ENCODE data around the gene RASAL2.
"Not testable (repeated sequence)": the region's sequence is repeated elsewhere in the genome, so short reads cannot be mapped to it uniquely, and the experiment has no call there.

Gene RASAL2

GRCh38 chr1:178241057-178241456 lies 147.2 kb downstream of the RASAL2 start:
- no peak for ATAC-seq

GRCh38 chr1:178241837-178242236 lies 147.9 kb downstream of the RASAL2 start:
- no peak for ATAC-seq

GRCh38 chr1:178243119-178243518 lies 149.2 kb downstream of the RASAL2 start:
- no peak for ATAC-seq

- no peak for ATAC-seq
These were observed 150.0 kb downstream of the RASAL2 start for GRCh38 chr1:178243890-178244289.

- ATAC-seq: not testable (repeated sequence)
These were observed 154.4 kb downstream of the RASAL2 start for GRCh38 chr1:178248284-178248683.

GRCh38 chr1:178253581-178253980 lies 159.7 kb downstream of the RASAL2 start:
- ATAC-seq: not testable (repeated sequence)

- no peak for ATAC-seq
These were observed 160.5 kb downstream of the RASAL2 start for GRCh38 chr1:178254433-178254832.

GRCh38 chr1:178258536-178258935 lies 164.6 kb downstream of the RASAL2 start:
- no peak for ATAC-seq

- ATAC-seq: no peak
These were observed 168.2 kb downstream of the RASAL2 start for GRCh38 chr1:178262120-178262500.

- no peak for ATAC-seq
These were observed 169.4 kb downstream of the RASAL2 start for GRCh38 chr1:178263341-178263740.

- no peak for ATAC-seq
These were observed 172.2 kb downstream of the RASAL2 start for GRCh38 chr1:178266113-178266512.

GRCh38 chr1:178266619-178267066 lies 172.7 kb downstream of the RASAL2 start:
- ATAC-seq: no peak

- ATAC-seq: no peak
These were observed 173.8 kb downstream of the RASAL2 start for GRCh38 chr1:178267646-178268094.

GRCh38 chr1:178271471-178271870 lies 177.6 kb downstream of the RASAL2 start:
- no peak for ATAC-seq

- ATAC-seq: no peak
These were observed 180.0 kb downstream of the RASAL2 start for GRCh38 chr1:178273707-178274410.

- no peak for ATAC-seq
These were observed 181.1 kb downstream of the RASAL2 start for GRCh38 chr1:178275049-178275448.

- no peak for ATAC-seq
These were observed 181.6 kb downstream of the RASAL2 start for GRCh38 chr1:178275553-178275952.

GRCh38 chr1:178277793-178278530 lies 184.1 kb downstream of the RASAL2 start:
- ATAC-seq: no peak

GRCh38 chr1:178278916-178279686 lies 185.2 kb downstream of the RASAL2 start:
- no peak for ATAC-seq

GRCh38 chr1:178282949-178283367 lies 189.1 kb downstream of the RASAL2 start:
- ATAC-seq: no peak

GRCh38 chr1:178283409-178283808 lies 189.5 kb downstream of the RASAL2 start:
- no peak for ATAC-seq

GRCh38 chr1:178284058-178284457 lies 190.2 kb downstream of the RASAL2 start:
- ATAC-seq: no peak

GRCh38 chr1:178291166-178291565 lies 197.3 kb downstream of the RASAL2 start:
- no peak for ATAC-seq
